GM19023 (cell line): Measurements from ENCODE around the gene CYP2J2.
"Not testable (repeated sequence)": the region's sequence is repeated elsewhere in the genome, so short reads cannot be mapped to it uniquely, and the experiment has no call there.

ENCODE experiments used
- ATAC-seq: cut with Tn5 transposase; IDR thresholded peaks from one replicate; pipeline ENCODE4 v1.9.1; 2021; ENCODE audit warnings: mild to moderate bottlenecking, moderate library complexity; ENCODE audit not compliant: unreplicated experiment

Gene CYP2J2, protein sequence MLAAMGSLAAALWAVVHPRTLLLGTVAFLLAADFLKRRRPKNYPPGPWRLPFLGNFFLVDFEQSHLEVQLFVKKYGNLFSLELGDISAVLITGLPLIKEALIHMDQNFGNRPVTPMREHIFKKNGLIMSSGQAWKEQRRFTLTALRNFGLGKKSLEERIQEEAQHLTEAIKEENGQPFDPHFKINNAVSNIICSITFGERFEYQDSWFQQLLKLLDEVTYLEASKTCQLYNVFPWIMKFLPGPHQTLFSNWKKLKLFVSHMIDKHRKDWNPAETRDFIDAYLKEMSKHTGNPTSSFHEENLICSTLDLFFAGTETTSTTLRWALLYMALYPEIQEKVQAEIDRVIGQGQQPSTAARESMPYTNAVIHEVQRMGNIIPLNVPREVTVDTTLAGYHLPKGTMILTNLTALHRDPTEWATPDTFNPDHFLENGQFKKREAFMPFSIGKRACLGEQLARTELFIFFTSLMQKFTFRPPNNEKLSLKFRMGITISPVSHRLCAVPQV

DNA sequence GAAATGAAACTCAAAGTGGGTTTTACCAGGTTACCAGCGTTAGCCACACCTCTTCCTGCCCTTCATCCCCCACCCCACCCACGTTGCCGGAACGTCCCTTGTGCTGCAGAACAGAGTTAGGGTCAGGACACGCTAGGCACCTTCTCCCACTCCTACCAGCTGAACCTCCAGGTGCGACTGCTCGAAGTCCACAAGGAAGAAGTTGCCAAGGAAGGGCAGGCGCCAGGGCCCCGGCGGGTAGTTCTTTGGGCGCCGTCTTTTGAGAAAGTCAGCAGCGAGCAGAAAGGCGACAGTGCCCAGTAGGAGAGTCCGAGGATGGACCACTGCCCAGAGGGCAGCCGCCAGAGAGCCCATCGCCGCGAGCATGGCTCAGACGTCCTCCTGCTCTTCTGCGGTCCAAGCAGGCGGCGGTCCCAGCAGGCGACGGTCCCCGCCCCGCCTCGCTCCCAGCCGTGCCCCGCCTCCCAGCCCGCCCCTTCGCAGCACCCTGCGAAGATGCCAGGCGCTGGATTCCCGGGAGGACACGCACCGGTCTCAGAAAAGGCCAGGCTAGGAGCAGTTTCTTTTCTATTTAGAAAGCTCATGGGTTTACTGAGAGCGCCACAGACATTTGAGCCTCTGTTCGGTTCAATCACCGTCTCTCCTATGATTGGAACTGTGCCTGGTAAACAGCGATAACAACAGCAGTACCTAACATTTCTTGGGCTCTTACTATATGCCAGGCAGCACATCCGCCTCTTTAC is at the start of gene CYP2J2:
TSS of gene CYP2J2 (minus strand) at position 393 of the 743 bp plus-strand sequence. CDS start at position 366, 27 bp downstream.
- peak; percentile 63 for ATAC-seq

DNA sequence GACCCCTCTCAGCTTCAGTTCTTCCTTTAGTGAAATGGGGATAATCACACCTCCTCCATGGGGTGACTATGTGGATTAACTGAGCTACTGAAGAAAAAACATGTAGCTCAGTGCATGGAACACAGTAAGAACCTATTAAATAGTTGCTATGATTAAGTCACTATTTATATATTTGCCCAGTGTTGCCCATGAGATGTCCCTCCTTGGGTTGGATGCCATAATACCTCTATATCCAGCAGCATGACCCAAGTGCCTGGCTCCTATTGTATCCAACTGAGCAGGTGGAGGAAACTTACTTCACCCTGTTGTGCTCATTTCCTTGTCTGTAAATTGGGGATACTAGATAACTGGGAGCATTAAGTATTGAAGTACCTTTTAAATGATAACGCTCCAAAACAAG is 47.1 kb upstream of the CYP2J2 start:
- ATAC-seq, result no peak

DNA sequence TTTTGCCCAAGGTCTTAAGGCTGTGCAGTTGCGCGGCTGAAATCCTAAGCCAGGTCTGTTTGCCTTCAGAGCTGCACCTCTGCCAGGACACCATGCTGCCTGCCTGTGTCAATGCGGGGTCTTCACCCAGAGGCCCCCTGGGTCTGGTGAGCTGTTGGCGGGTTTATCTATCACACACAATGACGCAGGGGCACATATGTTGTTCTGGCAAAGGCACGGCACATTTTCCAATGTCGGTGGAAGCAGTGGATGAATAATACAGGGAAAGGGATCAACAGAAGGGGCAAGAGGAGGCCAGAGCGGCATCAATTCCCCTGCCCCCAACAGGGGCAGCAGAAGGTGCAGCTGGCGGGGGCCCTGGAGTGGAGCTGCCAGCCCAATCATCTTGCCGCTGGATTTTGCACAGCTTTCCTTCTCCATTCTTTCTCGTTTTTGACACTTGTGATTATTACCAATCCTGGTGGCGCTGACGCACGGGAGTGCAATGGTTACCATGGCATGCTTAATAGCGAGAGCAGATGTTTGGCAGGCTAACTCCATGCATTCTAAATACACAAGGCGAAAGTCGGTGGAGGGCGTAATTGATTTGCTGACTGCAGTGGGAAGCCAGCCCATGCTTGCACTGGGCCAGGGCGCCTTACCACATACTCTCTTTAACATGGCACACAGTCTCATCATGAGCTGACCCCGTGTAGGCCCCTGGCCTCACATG is 45.8 kb upstream of the CYP2J2 start:
- no peak for ATAC-seq

DNA sequence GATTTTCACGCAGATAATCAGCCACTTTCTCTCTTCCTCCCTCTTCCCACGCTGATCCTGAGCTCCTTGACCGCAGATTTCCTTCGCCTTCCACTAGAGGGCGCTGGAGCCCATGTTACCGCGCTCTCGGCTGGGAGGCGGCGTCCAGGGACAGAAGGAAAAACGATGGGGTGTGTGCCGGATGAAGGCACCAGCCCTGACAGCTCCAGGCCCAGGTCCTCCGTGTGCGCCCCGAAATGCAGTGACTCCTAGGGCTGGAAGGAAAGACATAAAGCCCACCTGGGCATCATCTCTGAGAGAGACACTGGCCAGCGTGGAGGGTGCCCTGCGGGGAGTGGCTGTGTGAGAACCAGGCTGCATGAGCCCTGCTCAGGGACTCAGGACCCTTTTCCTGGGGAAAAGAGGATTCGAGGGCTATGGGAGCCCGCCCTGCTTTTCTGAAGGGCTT is 44.9 kb upstream of the CYP2J2 start:
- ATAC-seq, result no peak

DNA sequence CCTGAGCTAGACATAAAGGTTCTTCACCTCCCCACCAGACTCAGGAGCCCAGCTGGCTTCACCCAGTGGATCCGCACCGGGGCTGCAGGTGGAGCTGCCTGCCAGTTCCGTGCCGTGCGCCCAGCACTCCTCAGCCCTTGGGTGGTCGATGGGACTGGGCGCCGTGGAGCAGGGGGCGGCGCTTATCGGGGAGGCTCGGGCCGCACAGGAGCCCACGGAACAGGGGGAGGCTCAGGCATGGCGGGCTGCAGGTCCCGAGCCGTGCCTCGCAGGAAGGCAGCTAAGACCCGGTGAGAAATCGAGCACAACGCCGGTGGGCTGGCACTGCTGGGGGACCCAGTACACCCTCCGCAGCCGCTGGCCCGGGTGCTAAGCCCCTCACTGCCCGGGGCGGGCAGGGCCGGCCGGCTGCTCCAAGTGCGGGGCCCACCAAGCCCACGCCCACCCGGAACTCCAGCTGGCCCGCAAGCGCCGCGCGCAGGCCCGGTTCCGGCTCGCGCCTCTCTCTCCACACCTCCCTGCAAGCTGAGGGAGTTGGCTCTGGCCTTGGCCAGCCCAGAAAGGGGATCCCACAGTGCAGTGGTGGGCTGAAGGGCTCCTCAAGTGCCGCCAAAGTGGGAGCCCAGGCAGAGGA is 43.1 kb upstream of the CYP2J2 start:
- not testable (repeated sequence) for ATAC-seq

DNA sequence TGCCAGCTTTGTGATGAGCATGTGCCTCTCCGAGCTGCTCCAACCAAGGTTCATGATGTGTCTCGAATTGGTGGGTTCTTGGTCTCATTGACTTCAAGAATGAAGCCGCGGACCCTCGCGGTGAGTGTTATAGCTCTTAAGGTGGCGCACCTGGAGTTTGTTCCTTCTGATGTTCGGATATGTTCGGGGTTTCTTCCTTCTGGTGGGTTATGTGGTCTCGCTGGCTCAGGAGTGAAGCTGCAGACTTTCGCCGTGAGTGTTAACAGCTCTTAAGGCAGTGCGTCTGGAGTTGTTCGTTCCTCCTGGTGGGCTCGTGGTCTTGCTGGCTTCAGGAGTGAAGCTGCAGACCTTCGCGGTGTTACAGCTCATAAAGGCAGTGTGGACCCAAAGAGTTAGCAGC is 42.2 kb upstream of the CYP2J2 start:
- not testable (repeated sequence) for ATAC-seq

DNA sequence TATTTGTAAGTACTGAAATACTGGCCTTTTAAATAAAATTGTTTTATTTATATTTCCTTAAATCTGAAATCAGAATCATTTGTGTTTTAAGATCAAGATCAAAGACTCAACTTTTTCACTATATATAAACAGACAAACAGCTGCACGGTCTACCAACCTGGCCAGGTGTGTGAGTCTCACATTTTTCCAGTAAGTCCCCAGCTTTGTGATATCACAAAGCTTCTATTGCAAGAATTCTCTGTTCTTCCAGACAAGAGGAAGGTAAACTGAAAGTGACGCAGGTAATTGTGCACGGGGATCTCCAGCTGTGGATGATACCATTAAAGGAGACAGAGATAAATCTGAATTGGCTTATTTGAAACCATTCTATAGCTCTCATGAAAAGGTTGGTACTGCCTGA is 41.2 kb upstream of the CYP2J2 start:
- ATAC-seq, result no peak

DNA sequence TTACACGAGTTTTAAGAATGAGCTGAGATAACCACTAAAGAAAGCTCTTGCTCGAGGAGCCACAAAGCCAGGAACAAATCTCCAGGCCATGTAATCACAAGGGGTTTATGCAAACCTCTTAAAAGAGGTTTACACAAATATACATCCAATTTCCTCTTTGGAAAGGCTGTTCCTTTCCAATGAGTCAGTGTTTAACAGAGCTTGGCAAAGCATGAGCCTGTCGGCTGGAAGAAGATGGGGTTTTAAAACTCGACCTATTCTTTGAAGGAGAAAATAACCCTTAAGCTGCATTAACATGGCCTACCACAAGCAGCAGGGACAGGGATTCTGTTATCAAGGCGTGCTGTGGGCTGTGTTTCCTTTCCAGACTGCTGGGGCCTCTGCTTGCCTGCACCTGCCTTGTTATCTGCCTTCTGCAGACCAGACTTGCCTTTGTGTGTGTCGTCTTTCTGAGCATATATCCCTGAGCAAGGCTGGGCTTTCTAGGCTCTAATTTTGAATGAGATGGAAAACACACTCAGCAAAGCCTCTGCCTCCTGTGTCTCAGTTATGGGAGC is 40.6 kb upstream of the CYP2J2 start:
- ATAC-seq, result no peak

DNA sequence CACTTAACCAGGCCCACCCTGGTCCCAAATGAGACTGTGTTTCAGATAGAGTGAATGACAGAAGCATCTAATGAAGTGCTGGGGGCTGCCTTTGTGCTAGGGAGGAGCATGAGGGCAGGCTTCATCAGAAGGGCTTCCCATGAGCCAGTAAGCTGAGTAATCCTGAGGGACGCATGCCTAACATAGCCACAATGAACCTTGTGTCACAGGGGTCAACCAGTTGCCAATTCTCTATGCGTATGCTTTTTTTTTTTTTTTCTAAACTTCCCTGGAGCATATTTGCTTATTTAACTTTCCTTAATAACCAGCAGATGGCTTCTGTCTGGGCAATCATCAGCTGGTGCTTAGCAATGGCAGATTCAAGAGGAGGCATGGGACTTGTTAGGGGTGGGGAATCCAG is 25.5 kb upstream of the CYP2J2 start:
- ATAC-seq, result no peak

DNA sequence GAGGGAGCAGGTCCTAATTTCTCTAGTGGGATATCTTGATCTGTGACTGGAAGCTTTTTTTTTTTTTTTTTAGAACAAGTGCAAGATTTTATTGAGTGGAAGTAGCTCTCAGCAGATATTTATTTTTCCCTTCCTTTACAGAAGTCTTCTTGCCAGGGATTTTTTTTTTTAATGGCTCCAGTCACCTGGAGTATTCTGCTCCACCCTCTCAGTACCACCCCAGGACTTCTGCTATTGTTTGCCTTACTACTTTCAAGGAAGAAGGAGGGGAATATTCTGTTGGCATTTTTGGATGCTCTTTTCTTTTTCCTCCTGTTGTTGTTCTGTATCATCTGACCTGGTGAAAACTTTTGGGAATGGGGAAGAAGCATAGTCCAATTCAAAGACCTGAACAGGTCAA is 23.1 kb upstream of the CYP2J2 start:
- no peak for ATAC-seq

DNA sequence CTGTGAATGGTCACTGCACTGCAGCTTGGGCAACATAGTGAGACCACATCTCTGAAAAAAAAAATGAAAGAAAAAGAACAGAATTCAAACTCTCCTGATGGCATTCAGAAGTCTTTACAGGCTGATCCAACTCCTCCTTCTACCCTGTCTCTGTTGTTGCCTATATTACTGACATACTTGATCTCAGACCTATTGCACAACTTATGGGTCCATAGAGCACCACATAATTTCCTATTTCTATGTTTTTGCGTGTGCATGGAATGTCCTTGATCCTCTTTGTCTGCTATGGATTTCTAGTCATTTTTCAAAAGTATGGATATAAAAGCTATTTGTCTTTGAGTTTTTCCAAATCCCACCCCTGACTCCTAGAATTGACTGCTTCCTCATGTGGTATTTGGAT is 22.4 kb upstream of the CYP2J2 start:
- ATAC-seq, result no peak

DNA sequence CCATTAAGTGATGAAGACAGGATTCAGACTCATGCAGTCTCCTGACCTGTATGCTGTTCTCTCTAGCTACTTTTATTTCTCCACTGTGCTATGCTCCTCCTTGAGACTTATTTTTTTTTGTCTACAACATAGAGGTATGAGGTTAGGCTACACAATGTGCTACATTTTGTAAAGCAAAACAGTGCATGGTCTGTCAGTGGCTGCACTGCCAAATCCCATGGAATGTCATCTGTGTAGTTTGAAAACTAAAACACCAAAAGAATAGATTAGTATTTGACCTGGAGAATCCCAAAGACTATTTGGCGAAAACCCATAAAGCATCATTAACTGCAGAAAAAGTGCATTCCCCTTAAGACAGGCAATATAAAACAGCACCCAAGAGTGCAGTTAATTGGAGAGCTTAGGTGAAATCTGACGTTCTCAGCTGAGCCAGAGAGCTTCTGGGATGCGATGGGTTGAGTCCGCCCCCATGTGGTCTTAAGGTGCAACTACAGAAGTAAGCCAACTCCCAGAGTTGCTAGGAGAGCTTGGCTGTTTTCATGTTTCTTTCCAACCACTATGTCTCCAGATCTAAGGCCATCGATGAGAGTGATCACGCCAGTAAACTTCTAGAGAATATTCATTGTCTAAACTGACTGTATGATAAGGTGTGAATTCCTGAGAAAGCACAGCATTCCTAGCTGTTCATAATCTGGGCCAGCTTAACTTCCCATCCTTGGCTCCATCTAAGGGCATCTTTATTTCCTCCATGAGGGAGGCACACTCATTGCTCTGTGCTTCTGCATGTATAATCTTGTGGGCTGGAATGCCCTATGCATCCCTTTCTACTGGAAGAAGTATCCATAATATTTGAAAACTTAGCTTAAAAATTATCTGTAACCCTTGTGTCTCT is 20.7 kb upstream of the CYP2J2 start:
- ATAC-seq, result peak; percentile 91

DNA sequence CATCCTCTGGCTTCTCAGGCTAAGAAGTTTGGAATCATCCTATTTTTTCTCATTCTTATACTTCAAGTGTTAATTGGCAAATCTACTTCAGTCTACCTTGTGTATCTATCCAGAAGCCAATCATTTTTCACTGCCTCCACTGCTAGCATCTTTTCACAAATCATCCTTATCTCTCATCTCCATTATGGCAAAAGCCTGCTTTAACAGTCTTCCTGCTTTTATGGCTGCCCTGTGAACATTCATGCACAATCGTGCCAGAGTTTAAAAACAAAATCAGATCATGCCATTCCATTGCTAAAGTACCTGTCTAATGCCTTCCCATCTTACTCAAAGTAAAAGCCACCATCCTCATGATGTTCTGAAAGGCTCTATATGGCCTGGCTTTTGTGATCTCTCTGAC is 19.2 kb upstream of the CYP2J2 start:
- no peak for ATAC-seq

DNA sequence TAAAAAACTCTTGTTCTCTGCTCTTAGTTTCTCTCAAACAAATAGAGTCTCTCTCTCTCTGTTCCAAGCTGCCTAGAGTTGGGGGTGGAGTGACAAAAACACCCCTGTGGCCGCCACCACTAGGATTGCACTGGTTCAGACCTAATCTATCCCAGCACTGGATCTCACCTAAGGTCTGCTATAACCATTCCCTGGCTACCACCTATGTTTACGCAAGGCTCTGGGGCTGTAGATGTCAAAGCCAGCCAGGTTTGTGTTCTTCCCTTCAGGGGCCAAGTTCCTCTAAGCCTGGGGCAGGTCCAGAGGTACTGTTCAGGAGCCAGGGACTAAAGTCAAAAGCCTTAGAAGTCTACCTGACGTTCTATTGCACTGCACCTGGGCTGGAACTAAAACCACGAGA is 12.8 kb upstream of the CYP2J2 start:
- ATAC-seq, result no peak

DNA sequence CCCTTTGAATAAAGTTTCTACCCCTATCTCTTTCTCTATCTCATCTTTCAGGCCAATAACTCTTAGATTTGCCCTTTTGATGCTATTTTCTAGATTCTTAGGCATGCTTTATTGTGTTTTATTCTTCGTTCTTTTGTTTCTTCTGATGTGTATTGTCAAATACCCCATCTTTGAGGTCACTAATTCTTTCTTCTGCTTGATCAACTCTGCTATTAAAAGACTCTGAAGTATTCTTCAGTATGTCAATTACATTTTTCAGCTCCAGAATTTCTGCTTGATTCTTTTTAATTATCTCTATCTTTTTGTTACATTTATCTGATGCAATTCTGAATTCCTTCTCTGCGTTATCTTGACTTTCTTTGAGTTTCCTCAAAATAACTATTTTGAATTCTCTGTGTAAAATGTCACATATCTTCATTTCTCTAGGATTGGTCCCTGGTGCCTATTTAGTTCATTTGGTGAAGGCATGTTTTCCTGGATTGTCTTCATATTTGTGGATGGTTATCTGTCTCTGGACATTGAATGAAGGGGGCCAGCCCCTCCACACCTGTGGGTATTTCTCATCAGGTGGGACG is 11.2 kb upstream of the CYP2J2 start:
- no peak for ATAC-seq

DNA sequence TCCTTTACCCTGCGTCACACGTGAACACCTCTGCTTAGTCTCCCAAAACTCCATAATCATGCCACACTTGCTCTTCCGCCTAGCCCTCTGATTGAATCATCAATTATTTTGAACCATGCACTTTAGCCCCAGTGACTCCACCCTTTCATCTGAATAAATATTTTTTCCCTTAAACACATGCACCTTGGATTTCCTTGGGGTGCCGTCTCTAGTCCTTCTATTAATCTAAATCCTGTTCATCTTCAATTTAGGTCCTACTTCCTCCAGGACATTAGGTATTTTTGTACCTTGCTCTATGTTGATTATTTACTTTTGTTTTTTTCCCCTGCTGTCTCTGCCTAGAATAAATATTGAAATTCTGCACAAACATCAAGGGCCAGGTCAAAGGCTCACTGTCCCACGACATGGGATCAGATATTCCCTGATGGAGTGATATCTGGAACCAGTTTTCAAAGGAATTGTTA is 9.8 kb upstream of the CYP2J2 start:
- ATAC-seq, result no peak

DNA sequence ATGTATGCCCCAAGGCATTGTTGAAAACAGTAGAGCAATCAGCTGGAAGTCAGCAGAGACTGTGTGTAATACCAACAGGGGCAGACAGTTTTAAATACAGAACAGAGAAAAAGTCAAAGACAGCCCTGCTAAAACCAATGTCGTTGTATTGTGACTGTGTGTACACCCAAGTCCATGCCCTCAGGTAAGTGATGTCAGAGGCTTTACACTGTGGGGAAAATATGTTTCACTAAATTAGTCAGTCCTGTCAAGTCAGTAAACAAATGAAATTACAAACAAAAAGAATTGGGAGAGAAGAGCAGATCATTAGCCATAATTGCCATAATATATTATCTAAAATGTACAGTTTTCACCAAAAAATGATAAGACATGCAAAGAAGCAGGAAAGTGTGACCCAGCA is 2.4 kb upstream of the CYP2J2 start:
- ATAC-seq, result no peak

DNA sequence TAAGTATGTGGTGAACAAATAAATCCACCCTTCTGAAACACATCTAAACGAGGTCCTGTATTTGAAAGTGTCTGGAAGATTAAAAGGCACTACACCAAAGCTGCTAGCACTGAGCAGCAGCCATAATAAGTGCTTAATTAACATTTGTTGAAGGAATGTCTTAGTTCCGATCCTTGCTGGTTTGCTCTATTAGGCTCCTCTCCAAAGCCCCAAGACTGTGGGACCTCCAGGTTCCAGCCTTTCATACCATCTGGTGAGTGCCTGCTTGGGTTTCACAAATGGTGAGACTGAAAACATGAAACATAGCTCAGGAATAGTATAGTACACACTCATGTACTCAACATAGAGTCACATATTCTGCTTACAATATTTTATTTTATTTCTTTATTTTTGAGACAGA is 640 bp upstream of the CYP2J2 start:
- no peak for ATAC-seq

DNA sequence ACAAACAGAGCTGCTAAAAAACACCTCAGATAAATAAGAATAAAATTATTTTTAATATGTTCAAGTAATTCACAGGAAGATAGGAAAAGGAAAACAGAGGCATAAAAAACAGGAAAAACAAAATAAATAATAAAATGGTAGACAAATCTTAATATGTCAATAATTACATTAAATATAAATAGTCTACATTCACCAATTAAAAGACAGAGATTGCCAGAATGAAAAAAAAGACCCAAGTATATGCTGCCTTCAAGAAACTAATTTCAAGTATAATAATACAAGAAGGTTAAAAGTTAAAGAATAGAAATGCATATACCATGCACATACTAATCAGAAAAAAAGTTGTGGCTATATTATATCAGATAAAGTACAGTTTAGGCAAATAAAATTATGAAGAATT is 1.9 kb downstream of the CYP2J2 start:
- no peak for ATAC-seq
